ENCODE measurements around the gene MPP2.
"Not testable (repeated sequence)": the region's sequence is repeated elsewhere in the genome, so short reads cannot be mapped to it uniquely, and the experiment has no call there.

MPP2 gene

GRCh38 chr17:43844241-43844640 lies 63.1 kb downstream of the MPP2 start:
- FAIRE-seq, result no peak

DNA sequence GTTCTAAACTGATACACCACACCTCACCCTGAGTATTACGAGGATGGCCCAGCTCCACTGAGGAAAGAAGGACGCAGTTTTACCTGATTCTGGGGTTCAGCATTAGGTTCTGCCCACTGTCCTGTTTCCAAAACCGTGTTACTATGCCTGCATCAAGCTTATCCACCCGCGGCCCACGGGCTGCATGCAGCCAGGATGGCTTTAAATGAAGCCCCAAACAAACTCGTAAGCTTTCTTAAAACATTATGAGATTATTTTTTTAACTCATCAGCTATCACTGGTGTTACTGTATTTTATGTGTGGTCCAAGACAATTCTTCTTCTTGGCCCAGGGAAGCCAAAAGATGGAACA lies 64.4 kb downstream of the MPP2 start:
- FAIRE-seq, result no peak

DNA sequence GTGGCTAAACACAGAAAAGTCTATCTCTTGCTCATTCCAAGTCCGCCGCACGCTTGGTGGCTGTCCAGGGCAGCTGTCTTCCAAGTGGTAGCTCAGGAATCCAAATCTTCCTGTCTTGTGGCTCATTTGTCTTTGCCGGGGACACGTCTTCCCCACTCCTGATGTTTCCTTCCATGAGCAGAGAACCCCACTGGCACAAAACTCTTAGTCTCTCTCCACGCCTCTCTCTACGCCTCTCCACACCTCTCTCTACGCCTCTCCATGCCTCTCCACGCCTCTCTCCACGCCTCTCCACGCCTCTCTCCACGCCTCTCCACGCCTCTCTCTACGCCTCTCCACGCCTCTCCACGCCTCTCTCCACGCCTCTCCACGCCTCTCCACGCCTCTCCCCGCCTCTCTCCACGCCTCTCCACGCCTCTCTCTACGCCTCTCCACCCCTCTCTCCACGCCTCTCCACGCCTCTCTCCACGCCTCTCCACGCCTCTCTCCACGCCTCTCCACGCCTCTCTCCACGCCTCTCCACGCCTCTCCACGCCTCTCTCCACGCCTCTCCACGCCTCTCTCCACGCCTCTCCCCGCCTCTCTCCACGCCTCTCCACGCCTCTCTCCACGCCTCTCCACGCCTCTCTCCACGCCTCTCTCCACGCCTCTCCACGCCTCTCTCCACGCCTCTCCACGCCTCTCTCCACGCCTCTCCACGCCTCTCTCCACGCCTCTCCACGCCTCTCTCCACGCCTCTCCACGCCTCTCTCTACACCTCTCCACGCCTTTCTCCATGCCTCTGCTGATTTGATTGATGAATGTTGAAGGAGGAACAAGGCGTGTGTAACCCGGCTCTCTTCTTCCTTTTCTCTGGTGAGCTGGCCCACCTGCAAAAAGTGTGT lies 65.0 kb downstream of the MPP2 start:
- FAIRE-seq, result not testable (repeated sequence)

DNA sequence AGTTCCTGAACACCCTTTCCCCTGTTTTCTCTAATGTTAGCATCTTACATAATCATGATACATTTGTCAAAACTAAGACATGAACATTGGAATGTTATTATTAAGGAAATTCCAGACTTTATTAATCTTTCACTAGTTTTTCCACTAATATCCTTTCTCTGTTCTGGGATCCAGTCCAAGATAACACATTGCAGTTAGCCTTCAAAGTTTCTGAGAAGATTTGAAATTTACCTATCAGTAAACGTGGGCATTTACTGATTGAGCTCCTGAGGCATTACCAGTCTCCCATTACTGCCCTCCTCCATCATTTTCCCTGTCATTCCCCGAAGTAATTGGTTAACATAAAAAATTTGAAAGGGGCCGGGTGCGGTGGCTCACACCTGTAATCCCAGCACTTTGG lies 66.1 kb downstream of the MPP2 start:
- FAIRE-seq, result no peak

DNA sequence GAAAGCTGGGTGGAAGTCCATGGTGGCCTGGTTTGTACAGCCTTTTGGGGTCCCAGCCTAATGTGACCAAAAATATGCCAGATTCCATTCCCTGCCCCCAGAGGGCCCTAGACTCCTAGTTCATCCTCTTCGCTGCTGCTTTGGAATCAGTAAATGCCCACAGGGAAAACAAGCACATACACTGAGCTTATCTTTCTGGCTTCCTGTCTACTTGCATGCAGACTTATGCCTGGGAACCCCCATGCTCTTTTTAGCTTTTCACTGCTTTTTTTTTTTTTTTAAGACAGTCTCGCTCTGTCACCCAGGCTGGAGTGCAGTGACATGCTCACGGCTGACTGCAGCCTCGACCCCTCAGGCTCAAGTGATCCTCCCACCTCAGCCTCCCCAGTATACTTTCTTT lies 66.5 kb downstream of the MPP2 start:
- no peak for FAIRE-seq

DNA sequence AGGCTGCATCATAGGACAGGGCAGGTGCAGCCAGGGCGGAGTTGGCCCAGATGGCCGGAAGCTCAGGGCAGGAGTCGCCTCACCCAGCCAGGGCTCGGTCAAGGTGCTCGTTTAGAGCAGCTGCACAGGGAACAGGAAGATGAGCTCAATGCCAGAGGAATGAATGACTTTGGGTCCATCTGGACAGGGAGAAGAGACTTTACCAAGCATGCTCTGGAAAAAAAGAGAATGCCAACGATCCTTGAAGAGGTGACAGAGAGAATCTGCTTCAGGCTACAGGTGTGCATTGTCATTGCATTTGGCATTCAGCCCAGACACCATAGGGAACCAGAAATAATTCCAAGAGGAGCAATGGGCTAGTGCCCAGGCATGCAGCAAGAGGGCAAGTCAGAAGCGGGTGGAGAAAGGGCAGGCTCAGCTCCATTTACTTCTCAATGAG lies 67.6 kb downstream of the MPP2 start:
- FAIRE-seq, result no peak

GRCh38 chr17:43834106-43834505 lies 73.2 kb downstream of the MPP2 start:
- no peak for FAIRE-seq

DNA sequence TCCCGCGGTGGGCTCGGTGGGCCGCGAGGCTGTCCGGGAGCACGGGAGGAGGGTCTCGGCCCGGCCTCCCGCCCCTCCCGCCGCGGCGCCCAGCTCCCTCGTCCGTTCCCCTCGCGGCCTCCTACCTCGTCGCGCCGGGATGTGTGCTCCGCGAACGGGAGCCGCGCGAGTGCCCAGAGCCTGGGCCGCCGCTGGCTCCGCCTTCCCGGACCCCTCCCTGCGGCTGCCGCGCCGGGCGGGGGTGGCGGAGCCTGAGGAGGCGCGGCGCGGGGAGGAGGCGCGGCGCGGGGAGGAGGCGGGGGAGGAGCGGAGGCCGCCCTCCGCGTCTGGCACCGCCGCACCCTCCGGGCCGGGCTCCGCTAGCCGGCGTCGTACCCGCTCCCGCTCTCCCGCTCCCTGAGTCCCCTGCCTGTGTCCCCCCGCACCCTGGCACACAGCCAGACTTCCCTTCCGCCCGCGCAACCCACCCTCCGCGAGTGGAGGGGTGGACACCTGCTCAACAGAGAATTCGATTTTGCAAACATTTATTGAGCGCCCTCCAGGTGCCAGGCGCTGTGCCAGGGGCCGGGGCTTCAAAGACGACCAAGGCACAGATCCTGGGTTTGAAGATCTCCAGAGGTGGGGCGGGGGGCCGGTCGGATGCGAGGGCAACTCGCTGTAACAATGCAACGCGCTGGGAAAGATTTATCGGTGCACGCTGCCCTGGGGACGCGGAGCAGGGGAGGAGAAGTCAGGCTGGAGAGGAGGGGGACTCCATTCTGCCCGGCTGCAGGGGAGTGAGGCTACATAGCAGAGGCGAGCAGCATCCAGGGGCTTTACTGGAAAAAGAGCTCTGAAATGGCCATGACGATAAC lies 74.1 kb downstream of the MPP2 start, which contains the start of gene MPP3:
Gene MPP3, minus strand, starts transcription at position 171 of the 854 bp plus-strand sequence. CDS start 1,240 bp downstream, outside the sequence.
- no peak for FAIRE-seq

GRCh38 chr17:43832168-43832975 lies 75.0 kb downstream of the MPP2 start:
- FAIRE-seq, result no peak

- FAIRE-seq, result no peak
Observed at GRCh38 chr17:43831633-43832032, 75.7 kb downstream of the MPP2 start.

GRCh38 chr17:43830510-43831140 lies 76.7 kb downstream of the MPP2 start:
- FAIRE-seq, result no peak

- no peak for FAIRE-seq
Observed at GRCh38 chr17:43829738-43830137, 77.6 kb downstream of the MPP2 start.

GRCh38 chr17:43827596-43827995 lies 79.7 kb downstream of the MPP2 start:
- no peak for FAIRE-seq

DNA sequence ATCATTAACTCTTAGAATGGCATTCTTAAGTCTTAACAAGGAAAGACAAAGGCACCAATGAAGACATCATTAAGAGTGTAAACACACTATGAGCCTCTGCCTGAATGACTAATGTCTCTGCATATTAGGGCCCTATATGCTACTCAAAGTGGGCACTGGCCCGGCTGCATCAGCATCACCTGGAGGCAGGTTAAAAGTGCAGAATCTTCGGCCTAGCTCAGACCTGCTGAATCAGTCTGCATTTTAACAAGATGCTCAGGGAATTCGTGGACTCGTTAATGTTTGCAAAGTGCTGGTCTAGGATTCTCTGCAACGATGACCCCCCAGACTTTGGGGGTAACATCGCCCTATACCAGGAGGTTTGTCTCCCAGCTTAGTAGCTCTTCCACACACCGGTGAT lies 81.1 kb downstream of the MPP2 start:
- FAIRE-seq, result no peak

DNA sequence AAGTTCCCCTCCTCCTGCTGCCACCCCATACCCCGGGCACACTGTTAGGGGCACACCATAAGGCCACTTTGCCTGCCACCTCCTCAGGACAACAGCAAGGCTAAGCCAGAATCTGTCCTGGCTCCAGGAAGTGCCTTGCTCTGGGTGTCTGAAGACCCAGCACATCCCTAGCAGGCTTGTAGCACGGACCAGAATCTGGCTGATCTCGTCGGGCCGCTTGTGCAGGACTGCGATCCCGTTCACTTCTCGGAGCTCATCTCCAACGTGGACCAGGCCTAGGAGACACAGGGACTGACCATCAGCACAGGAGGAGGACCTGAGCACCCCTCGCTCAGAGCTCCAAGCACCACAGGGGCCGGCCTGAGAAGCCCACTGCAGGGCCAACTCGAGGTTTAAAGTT lies 81.8 kb downstream of the MPP2 start:
- no peak for FAIRE-seq
